ENCODE data around the gene GMPPB. TPM values are rescaled to one million over a fixed set of nuclear protein-coding genes. Genes with fewer than 3 reads are reported as not detected.

GMPPB gene
- total RNA-seq, 2 experiments from 2014 or later, result 40.7 to 54.5 TPM

DNA sequence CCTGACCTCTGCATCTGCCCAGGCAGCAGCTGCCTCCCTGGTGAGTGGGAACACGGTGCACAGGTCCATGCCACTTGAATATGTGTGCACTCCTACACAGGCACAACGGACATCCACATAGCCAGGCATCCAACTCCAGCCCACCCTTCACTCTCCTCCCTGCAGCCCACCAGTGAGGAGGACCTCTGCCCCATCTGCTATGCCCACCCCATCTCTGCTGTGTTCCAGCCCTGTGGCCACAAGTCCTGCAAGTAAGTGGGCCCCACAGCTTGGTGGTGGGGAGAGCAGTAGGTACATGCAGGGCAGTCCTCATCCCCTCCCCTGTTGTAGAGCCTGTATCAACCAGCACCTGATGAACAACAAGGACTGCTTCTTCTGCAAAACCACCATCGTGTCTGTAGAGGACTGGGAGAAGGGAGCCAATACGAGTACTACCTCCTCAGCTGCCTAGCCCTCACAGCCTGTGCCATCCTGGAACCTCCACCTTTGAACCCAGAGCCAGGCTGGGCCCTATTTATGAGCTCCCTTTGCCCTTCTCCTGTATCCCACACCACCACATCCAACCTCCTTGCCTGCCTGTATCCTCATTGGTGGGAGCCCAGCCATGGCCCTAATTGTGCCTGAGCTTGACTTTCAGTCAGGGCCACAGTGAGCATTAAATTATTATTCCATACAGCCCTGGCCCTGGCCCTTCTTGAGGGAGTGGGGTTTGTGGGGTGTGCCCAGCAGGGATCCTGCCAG is 2.7 kb downstream of the GMPPB start:
- Histone ChIP-seq H3K27ac (ENCODE audit: low read depth, low read length, poor library complexity, severe bottlenecking) (no peak overlapping the region), H3K79me2 (ENCODE audit: insufficient read depth, low read depth, low read length) (peaks cover 13% of the 10 kb centered on the region; the same call in 1 of the 2 replicates), H3K9me3 (ENCODE audit: low read length) (no peaks in the 10 kb centered on the region), H3K36me3 (ENCODE audit: insufficient read depth, low read length) (peaks cover 63% of the 10 kb centered on the region), H3K4me3 (ENCODE audit: low read depth, low read length, poor library complexity, severe bottlenecking) (no peak overlapping the region), H3K4me1 (ENCODE audit: insufficient read depth, low read length, poor library complexity, severe bottlenecking) (peaks cover 30% of the 10 kb centered on the region), H2AFZ (ENCODE audit: low read length) (no peak overlapping the region), H4K20me1 (ENCODE audit: insufficient read depth, low read length) (no peaks in the 10 kb centered on the region), H3K4me2 (ENCODE audit: low read length) (no peak overlapping the region), H3K9me2 (ENCODE audit: insufficient read depth, low read length) (no peaks in the 10 kb centered on the region)
- CTCF ChIA-PET (ENCODE audit: unreplicated experiment), result no interaction called here
- POLR2A ChIA-PET, result no interaction called here
- no TSS peak for BruUV-seq (replicated peaks)
- TF ChIP-seq EZH2phosphoT487 (IDR thresholded peaks at IDR 0.05; ENCODE audit: borderline replicate concordance, low read depth, low read length), result no peak
- TF ChIP-seq, protein P1, sequence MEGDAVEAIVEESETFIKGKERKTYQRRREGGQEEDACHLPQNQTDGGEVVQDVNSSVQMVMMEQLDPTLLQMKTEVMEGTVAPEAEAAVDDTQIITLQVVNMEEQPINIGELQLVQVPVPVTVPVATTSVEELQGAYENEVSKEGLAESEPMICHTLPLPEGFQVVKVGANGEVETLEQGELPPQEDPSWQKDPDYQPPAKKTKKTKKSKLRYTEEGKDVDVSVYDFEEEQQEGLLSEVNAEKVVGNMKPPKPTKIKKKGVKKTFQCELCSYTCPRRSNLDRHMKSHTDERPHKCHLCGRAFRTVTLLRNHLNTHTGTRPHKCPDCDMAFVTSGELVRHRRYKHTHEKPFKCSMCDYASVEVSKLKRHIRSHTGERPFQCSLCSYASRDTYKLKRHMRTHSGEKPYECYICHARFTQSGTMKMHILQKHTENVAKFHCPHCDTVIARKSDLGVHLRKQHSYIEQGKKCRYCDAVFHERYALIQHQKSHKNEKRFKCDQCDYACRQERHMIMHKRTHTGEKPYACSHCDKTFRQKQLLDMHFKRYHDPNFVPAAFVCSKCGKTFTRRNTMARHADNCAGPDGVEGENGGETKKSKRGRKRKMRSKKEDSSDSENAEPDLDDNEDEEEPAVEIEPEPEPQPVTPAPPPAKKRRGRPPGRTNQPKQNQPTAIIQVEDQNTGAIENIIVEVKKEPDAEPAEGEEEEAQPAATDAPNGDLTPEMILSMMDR (conservative IDR thresholded peaks at IDR 0.05; ENCODE audit: low read length), result no peak
- intact Hi-C loops (cut with micrococcal nuclease; ENCODE audit: unreplicated experiment), result no loop called here
- no peak for DNase-seq (ENCODE audit: low spot score)

DNA sequence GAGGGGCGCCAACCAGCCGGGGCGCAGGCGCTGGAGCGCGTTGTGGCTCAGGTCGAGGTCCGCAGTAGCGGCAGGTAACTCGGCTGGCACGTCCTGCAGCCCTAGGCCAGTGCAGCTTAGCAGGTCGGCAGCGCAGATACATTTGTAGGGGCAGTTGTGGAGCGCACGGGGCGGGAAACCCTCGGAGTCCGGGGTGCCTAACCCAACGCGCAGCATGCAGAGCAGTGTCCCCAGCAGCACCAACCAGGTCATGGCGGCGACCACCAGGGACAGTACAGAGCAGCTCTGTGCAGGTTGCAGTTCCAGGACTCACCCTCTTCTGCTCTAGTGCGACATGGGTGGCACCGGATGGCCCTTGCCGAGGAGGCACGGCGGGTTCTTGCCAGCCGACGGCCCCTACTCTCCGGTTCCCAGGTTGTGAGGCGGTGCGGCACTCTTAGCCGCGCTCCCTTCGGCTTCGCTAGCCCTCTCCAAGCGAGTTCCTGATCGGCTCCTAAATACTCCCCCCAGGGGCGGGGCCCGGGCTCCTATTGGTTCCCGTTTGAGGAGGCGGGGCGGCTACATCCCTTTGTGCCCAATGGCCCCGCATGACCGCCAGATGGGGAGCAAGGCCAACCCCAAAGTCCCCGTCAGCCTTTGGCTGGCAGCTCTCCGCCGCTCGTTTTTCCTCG is 4.4 kb downstream of the GMPPB start, which contains the start of gene AMIGO3:
Gene AMIGO3, minus strand, starts transcription at position 471 of the 671 bp plus-strand sequence. Its CDS starts 219 bp downstream, at position 252.
- POLR2A ChIA-PET, result no interaction called here
- intact Hi-C loops (cut with micrococcal nuclease; ENCODE audit: unreplicated experiment), result loop anchor here (1.0 kb wide), 1 partner anchor 16 kb away; no protein-coding TSS in a partner anchor
- Histone ChIP-seq H3K79me2 (ENCODE audit: insufficient read depth, low read depth, low read length) (peaks cover 13% of the 10 kb centered on the region; the same call in 1 of the 2 replicates), H2AFZ (ENCODE audit: low read length) (no peak within 1 kb of the TSS), H4K20me1 (ENCODE audit: insufficient read depth, low read length) (no peaks in the 10 kb centered on the region), H3K4me3 (ENCODE audit: low read depth, low read length, poor library complexity, severe bottlenecking) (peak within 1 kb of the TSS; percentile 51), H3K27ac (ENCODE audit: low read depth, low read length, poor library complexity, severe bottlenecking) (peak within 1 kb of the TSS; percentile 27), H3K9me2 (ENCODE audit: insufficient read depth, low read length) (no peaks in the 10 kb centered on the region), H3K36me3 (ENCODE audit: insufficient read depth, low read length) (peaks cover 56% of the 10 kb centered on the region), H3K4me1 (ENCODE audit: insufficient read depth, low read length, poor library complexity, severe bottlenecking) (peaks cover 15% of the 10 kb centered on the region), H3K9me3 (ENCODE audit: low read length) (no peaks in the 10 kb centered on the region), H3K4me2 (ENCODE audit: low read length) (peak within 1 kb of the TSS; percentile 54)
- TF ChIP-seq, protein P1 (conservative IDR thresholded peaks at IDR 0.05; ENCODE audit: low read length), result peak; percentile 67
- no peak for TF ChIP-seq EZH2phosphoT487 (IDR thresholded peaks at IDR 0.05; ENCODE audit: borderline replicate concordance, low read depth, low read length)
- DNase-seq (ENCODE audit: low spot score), result peak; percentile 90
- no TSS peak for BruUV-seq (replicated peaks)
- CTCF ChIA-PET (ENCODE audit: unreplicated experiment), result no interaction called here
